Dendritic cell treated with granulocyte-macrophage colony-stimulating factor and Interleukin-4, amounts not matched to agents 40 ng/mL and 50 ng/mL, for 4 days (primary cell): Measurements from ENCODE around the gene SIK3.
"Not testable (repeated sequence)": the region's sequence is repeated elsewhere in the genome, so short reads cannot be mapped to it uniquely, and the experiment has no call there.

Experiments used
- H3K27ac Mint-ChIP-seq: one replicate; pipeline ENCODE4 v1.8.0; 2022; ENCODE audit warnings: mild to moderate bottlenecking, mixed read lengths
- H3K27me3 Mint-ChIP-seq: one replicate; pipeline ENCODE4 v1.8.0; 2022; ENCODE audit warnings: mild to moderate bottlenecking, mixed read lengths
- H3K36me3 Mint-ChIP-seq: one replicate; pipeline ENCODE4 v1.8.0; 2022; ENCODE audit warnings: low read depth, mixed read lengths
- H3K4me1 Mint-ChIP-seq: one replicate; pipeline ENCODE4 v1.8.0; 2022; ENCODE audit warnings: low read depth, mixed read lengths
- H3K4me3 Mint-ChIP-seq: one replicate; pipeline ENCODE4 v1.8.0; 2022; ENCODE audit warnings: mild to moderate bottlenecking, moderate library complexity, mixed read lengths
- H3K9me3 Mint-ChIP-seq: one replicate; pipeline ENCODE4 v1.8.0; 2022; ENCODE audit warnings: mixed read lengths
- intact Hi-C: fragments of 100-400 bp; cut with micrococcal nuclease; formaldehyde crosslinking; loops from one replicate; pipeline ENCODE4 v1.15.0; 2022

Gene SIK3

GRCh38 chr11:117127171-117127901, 29.1 kb upstream of the SIK3 start:
- H3K4me3 Mint-ChIP-seq: no peak overlapping the region
- H3K4me1 Mint-ChIP-seq: no peaks in the 10 kb centered on the region
- H3K9me3 Mint-ChIP-seq: no peaks in the 10 kb centered on the region
- H3K27ac Mint-ChIP-seq: no peak overlapping the region
- H3K27me3 Mint-ChIP-seq: peaks cover 5% of the 10 kb centered on the region
- no peaks in the 10 kb centered on the region for H3K36me3 Mint-ChIP-seq
- intact Hi-C loops: no loop called here

GRCh38 chr11:117126223-117126965, 28.2 kb upstream of the SIK3 start:
- H3K36me3 Mint-ChIP-seq: no peaks in the 10 kb centered on the region
- no peak overlapping the region for H3K27ac Mint-ChIP-seq
- intact Hi-C loops: no loop called here
- no peaks in the 10 kb centered on the region for H3K4me1 Mint-ChIP-seq
- peaks cover 5% of the 10 kb centered on the region for H3K27me3 Mint-ChIP-seq
- no peaks in the 10 kb centered on the region for H3K9me3 Mint-ChIP-seq
- H3K4me3 Mint-ChIP-seq: no peak overlapping the region

GRCh38 chr11:117122556-117122955, 24.3 kb upstream of the SIK3 start:
- Mint-ChIP-seq H3K36me3 (no peaks in the 10 kb centered on the region), H3K27me3 (peaks cover 5% of the 10 kb centered on the region), H3K9me3 (no peaks in the 10 kb centered on the region), H3K4me3 (no peak overlapping the region), H3K4me1 (no peaks in the 10 kb centered on the region), H3K27ac (no peak overlapping the region)
- intact Hi-C loops: no loop called here

- H3K4me3 Mint-ChIP-seq: no peak overlapping the region
- peaks cover 5% of the 10 kb centered on the region for H3K27me3 Mint-ChIP-seq
- no peaks in the 10 kb centered on the region for H3K4me1 Mint-ChIP-seq
- no peaks in the 10 kb centered on the region for H3K36me3 Mint-ChIP-seq
- intact Hi-C loops: no loop called here
- H3K9me3 Mint-ChIP-seq: no peaks in the 10 kb centered on the region
- no peak overlapping the region for H3K27ac Mint-ChIP-seq
Measured at GRCh38 chr11:117121176-117121575, 22.9 kb upstream of the SIK3 start.

- no peaks in the 10 kb centered on the region for H3K9me3 Mint-ChIP-seq
- H3K36me3 Mint-ChIP-seq: no peaks in the 10 kb centered on the region
- intact Hi-C loops: no loop called here
- H3K4me3 Mint-ChIP-seq: no peak overlapping the region
- H3K27ac Mint-ChIP-seq: no peak overlapping the region
- no peaks in the 10 kb centered on the region for H3K27me3 Mint-ChIP-seq
- H3K4me1 Mint-ChIP-seq: no peaks in the 10 kb centered on the region
Measured at GRCh38 chr11:117117681-117118080, 19.5 kb upstream of the SIK3 start.

- H3K27me3 Mint-ChIP-seq, H3K4me3 Mint-ChIP-seq, H3K4me1 Mint-ChIP-seq, H3K27ac Mint-ChIP-seq, H3K9me3 Mint-ChIP-seq, intact Hi-C loops, H3K36me3 Mint-ChIP-seq: not testable (repeated sequence)
Measured at GRCh38 chr11:117112939-117113338, 14.7 kb upstream of the SIK3 start.

GRCh38 chr11:117112497-117112896, 14.3 kb upstream of the SIK3 start:
- H3K4me3 Mint-ChIP-seq, H3K27me3 Mint-ChIP-seq, H3K4me1 Mint-ChIP-seq, H3K27ac Mint-ChIP-seq, H3K9me3 Mint-ChIP-seq, H3K36me3 Mint-ChIP-seq, intact Hi-C loops: not testable (repeated sequence)

GRCh38 chr11:117110294-117110950, 12.2 kb upstream of the SIK3 start:
- Mint-ChIP-seq H3K27ac (no peak overlapping the region), H3K4me3 (no peak overlapping the region), H3K36me3 (no peaks in the 10 kb centered on the region), H3K27me3 (peaks cover 2% of the 10 kb centered on the region), H3K4me1 (peaks cover 4% of the 10 kb centered on the region), H3K9me3 (no peaks in the 10 kb centered on the region)
- intact Hi-C loops: no loop called here

GRCh38 chr11:117107701-117108590, 9.7 kb upstream of the SIK3 start:
- intact Hi-C loops: loop anchor here (2.0 to 5.0 kb wide), 2 partner anchors 317 to 376 kb away; partner anchors contain the start of gene APOA5
- H3K36me3 Mint-ChIP-seq: no peaks in the 10 kb centered on the region
- H3K9me3 Mint-ChIP-seq: no peaks in the 10 kb centered on the region
- peaks cover 2% of the 10 kb centered on the region for H3K27me3 Mint-ChIP-seq
- H3K27ac Mint-ChIP-seq: no peak overlapping the region
- H3K4me3 Mint-ChIP-seq: no peak overlapping the region
- H3K4me1 Mint-ChIP-seq: peaks cover 4% of the 10 kb centered on the region

- peak overlapping the region; percentile 34 for H3K27ac Mint-ChIP-seq
- peaks cover 15% of the 10 kb centered on the region for H3K36me3 Mint-ChIP-seq
- H3K4me3 Mint-ChIP-seq: no peak overlapping the region
- H3K27me3 Mint-ChIP-seq: no peaks in the 10 kb centered on the region
- intact Hi-C loops: no loop called here
- H3K4me1 Mint-ChIP-seq: peaks cover 32% of the 10 kb centered on the region
- H3K9me3 Mint-ChIP-seq: no peaks in the 10 kb centered on the region
Measured at GRCh38 chr11:117100556-117100955, 2.3 kb upstream of the SIK3 start.

GRCh38 chr11:117099696-117100095, 1.5 kb upstream of the SIK3 start:
- Mint-ChIP-seq H3K9me3 (no peaks in the 10 kb centered on the region), H3K36me3 (peaks cover 15% of the 10 kb centered on the region), H3K27ac (peak overlapping the region; percentile 100), H3K4me1 (peaks cover 40% of the 10 kb centered on the region), H3K27me3 (no peaks in the 10 kb centered on the region), H3K4me3 (no peak overlapping the region)
- intact Hi-C loops: loop anchor here (5.0 kb wide), 1 partner anchor 117 kb away; no protein-coding TSS in a partner anchor

GRCh38 chr11:117097389-117098268, 599 bp downstream of the SIK3 start:
- Mint-ChIP-seq H3K9me3 (no peaks in the 10 kb centered on the region), H3K36me3 (peaks cover 15% of the 10 kb centered on the region), H3K4me3 (peak overlapping the region; percentile 91), H3K27ac (peak overlapping the region; percentile 100), H3K27me3 (no peaks in the 10 kb centered on the region), H3K4me1 (peaks cover 49% of the 10 kb centered on the region)
- intact Hi-C loops: loop anchor here (5.0 kb wide), 1 partner anchor 115 kb away; no protein-coding TSS in a partner anchor

- Mint-ChIP-seq H3K27ac (peak overlapping the region; percentile 100), H3K27me3 (no peaks in the 10 kb centered on the region), H3K36me3 (peaks cover 21% of the 10 kb centered on the region), H3K4me3 (peak overlapping the region; percentile 91), H3K4me1 (peaks cover 56% of the 10 kb centered on the region), H3K9me3 (peaks cover 5% of the 10 kb centered on the region)
- intact Hi-C loops: loop anchor here (5.0 kb wide), 1 partner anchor 115 kb away; no protein-coding TSS in a partner anchor
Measured at GRCh38 chr11:117097014-117097388, 1.2 kb downstream of the SIK3 start.
